ENCODE measurements around the gene GNAZ.
"Not testable (repeated sequence)": the region's sequence is repeated elsewhere in the genome, so short reads cannot be mapped to it uniquely, and the experiment has no call there.

Gene GNAZ

DNA sequence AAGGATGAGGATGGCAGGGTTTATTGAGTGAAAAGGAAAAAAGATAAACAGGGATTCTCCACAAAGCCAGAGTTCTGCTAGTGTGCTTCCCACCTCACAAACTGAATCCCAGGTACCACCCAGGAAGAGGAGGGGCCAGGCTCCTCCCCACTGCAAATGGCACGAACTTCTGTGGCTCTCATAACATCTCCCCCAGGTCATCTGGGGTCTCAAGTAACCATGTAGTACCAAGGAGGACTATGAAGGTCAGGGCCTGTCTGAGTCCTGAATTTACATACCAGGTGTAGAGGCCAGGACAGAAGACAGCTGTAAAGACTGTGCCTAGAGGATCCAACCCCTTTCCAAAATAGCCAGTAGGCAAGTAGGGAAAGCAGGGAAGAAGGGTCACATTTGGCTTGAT is 25.7 kb upstream of the GNAZ start:
- DNase-seq (ENCODE audit: low spot score), result no peak

DNA sequence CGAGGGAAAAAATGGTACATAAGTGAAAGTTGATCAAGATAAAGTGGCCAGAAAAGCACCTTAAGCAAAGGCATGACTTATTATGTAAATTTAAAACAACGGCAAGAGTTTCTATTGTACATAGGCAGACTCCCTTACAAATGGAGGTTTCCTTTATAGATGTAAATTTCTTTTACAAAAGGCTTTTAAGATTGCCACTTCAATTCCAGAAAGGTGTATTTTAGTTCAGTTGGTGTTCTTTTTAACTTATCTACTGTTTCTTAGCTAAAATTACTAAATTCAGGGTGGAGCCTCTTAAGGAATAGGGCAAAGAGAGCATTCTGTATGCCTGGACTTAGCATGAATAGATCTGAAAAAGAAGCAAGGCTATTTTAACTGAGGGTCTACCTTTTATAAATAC is 24.9 kb upstream of the GNAZ start:
- no peak for DNase-seq (ENCODE audit: low spot score)

DNA sequence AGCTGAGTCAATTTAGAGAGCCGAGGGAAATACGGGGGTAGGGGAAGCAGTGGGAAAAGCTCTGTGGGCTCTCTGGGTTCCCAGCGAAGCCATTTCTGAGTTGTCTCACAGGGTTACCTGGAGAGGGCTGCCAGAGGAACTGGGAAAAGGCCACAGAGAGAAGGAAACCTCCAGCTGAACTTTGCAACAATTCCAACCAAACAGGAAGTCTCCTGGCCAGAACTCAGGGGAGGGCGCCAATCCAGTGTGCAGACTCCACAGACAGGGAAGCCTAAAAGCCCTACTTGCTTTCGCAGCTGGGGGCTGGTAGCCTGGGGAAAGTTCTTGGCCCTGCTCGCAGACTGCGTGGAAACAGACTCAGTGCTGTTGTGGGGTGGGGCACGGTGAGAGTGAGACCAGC is 23.1 kb upstream of the GNAZ start:
- DNase-seq (ENCODE audit: low spot score), result no peak

DNA sequence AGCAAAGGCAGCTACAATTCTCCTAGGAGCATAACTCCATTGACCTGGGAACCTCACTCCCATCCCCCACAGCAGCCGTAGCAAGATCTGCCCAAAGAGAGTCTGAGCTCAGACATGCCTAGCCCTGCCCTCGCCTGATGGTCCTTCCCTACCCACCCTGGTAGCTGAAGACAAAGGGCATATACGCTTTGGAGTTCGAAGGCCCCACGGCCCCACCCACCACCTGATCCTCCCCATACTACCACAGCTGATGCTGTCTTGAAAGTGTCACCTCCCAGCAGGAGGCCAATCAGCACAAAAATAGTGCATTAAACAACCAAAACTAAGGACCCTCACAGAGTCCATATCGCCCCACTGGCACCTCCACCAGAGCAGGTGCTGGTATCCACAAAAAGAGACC is 22.6 kb upstream of the GNAZ start:
- DNase-seq (ENCODE audit: low spot score), result no peak

DNA sequence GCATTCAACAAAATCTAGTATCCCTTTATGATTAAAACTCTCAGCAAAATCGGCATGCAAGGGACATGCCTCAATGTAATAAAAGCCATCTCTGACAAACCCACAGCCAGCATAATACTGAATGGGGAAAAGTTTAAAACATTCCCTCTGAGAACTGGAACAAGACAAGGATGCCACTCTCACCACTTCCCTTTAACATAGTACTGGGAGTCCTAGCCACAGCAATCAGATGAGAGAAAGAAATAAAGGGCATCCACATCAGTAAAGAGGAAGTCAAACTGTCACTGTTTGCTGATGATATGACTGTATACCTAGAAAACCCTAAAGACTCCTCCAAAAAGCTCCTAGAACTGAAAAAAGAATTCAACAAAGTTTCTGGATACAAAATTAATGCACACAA is 19.8 kb upstream of the GNAZ start:
- DNase-seq (ENCODE audit: low spot score), result not testable (repeated sequence)

DNA sequence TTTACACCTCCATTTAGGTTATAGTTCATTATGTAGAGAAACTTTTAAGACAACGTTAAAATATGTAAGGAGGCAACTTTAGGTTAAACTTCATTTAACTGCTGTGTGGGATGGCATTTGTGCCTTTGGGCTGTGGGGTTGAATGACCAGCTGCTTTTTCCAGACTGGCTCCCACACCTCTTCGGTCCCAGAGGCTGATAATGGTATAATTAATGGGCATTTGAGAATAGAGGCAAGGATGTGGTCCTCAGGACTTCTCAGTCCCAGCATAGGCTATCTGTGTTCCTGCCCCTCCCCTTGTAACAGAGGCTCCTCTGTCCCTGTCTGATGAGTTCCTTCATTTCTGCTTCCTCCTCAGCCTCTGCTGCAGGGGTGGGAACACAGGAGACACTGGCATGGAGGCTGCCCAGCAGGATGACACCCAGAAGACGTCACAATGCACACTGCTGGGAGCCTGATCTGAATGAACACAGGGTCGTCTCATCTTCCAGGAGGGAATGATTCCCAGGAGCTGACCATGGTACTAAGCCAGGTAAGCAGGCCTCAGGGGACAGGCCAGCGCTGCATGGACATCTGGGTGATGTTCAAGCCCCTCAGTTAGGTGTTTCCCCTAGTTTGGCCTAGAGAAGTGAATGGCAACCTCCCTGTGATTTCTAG is 17.1 kb upstream of the GNAZ start:
- DNase-seq (ENCODE audit: low spot score), result no peak

DNA sequence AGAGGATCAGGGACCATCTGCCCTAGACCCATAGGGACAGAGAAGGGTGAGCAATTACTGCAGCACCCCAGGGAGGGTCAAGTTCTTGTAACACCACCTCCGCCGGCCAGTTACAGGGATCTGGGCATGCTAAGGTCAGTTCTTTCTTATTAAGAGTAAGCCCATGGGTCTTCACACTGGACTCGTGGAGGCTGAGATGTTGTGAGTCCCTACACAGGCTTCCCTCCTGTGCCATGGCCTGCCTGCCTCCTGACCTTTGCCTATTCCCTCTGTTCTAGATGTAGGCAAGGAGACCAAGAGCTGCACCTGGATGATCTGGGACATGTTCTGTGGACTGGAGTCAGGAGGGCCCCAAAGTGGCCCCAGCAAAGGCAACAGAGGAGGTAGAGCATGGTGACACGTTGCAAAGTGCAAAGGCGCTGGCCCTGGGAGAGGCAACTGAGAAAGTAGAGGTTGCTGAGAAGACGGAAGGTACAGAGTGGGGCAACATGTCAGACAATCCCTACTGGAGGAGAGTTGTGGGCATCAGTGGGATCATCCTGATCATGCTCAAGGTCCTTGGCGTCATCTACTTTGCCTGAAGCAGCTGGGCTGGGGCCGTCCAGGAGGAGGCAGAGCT is 16.3 kb upstream of the GNAZ start:
- DNase-seq (ENCODE audit: low spot score), result no peak

DNA sequence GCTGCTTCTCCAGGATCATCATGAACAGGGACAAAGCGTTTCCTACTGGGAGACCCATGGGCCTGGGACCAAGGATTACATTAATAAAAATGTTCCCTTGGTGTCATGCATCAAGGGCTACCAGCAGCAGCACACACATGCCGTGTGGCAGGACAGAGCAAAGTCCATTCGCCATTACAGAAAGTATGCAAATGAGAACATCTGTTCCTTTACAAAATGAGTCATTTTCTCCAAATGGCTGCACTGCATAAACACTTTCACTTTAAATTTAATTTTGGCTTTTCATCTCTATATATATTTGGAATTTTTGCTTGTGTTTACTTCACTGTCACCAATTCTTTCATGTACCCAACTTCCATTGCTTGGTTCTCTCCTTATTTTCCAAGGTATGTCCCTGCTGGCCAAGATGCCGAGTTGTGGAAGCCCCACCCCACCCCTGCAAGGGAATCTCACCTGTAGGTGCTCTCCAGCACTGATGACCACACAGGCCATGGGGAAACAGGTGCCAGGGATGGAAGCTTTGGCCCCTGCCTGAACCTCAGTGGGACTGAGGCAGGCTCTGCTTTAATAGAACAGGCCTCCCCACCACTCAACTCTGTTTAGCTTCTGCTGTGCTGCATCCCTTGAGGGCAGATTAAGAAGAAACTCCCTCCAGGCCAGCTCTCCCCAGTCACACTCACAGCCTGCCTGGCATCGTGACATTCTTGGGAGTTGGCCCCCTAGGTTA is 15.6 kb upstream of the GNAZ start:
- no peak for DNase-seq (ENCODE audit: low spot score)

DNA sequence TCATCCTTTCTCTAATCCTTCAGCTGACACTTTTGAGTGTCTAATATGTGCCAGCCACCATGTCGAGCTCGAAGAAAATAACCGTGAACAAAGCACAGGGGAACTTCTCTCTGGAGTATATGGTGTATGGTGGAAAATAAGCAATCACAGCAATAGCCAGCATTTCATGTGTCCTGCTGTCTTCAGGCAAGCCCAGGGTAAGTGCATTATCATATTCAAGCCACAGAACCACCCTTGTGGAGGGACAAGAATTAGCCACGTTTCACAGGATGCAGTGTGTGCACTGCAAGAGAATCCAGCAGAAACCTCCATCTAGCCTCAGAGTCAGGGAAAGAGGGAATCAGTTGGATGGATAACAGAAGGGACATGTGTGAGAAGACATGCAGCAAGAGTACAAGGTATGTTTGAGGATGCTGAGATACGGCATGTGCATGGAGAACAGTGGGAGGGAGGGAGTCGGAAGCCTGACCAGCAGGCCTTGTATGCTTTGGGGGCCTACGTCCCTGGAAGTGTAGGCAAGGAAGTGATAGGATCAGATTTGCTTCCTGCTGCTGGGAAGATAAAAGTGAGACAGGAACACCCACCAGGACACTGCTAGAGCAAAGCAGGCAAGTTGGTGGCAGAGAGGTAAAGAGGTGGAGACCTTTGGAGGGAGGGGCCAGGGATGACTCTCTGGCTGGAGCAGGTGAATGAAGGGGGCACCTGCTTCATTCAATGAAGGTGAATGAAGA is 14.7 kb upstream of the GNAZ start:
- no peak for DNase-seq (ENCODE audit: low spot score)

DNA sequence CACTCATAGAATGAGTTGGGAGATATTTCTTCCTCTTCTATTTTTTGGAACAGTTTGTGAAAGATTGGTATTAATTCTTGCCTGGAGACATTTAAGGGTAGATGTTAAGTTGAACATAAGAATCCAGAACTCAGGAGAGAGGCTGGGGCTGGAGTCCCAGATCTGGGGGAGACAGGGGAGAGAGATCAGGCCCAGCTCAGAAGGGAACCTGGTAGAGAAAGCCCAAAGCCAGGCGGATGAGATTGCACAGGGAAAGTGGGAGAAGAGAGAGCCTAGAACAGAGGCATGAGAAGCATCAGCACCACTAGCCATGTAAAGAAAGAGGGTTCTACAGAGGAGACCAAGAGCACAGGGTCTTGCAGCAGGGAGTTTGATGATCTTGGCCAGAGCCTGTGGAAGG is 13.0 kb upstream of the GNAZ start:
- DNase-seq (ENCODE audit: low spot score), result no peak

DNA sequence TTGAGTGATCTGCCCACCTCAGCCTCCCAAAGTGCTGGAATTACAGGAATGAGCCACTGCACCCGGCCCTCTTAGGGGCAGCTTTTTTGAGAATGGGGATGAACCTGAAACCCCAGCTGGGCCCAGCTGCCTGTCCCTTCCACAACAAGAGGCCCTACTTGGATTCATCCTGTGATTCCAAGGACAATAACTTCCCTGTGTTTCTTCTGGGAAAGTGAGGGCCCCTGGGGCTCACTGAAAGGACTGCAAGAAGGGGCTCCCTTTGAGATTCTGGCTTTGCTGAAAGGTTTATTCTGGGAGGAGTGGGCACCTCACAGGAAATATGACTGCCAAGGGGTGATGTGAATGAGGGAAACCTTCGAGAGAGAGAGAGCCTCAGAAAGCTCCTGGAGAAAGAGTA is 12.3 kb upstream of the GNAZ start:
- no peak for DNase-seq (ENCODE audit: low spot score)

DNA sequence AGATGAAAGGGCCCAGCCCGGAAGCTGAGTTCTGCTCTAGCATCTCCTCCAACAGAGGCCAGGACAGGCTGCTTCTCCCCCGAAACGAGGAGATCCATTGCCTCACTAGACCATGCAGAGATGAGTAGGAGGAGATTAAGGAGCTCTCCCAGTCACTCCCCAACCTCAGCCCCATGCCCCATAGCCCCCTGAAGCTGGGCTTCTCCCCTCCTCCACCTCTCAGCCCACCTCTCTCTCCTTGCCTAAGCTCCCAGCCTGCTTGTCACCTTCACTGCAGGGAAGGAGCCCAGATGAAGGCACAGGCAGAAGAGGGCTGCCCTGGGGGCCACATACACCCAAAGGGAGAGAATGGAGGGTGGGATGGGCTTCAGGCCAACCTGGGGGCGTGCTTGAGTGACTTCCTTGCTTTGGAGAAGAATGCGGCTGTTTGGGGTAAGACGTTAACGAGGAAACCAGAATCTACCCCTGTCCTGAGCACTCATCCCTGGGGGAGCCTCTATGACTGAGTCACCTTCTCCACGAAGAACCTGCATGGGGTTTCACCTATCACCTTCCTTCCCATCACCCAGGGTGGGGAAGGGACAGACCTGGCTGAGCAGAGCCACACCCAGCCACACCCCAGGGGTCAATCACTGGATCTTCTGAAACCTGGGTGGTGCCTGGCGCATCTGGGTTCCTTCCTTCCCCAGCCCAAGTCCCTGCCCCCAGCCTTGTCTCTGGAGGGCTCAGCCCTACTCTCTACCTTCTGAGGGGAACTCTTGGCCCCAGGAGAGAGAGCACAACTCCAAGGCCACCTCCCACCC is 11.6 kb upstream of the GNAZ start:
- no peak for DNase-seq (ENCODE audit: low spot score)

DNA sequence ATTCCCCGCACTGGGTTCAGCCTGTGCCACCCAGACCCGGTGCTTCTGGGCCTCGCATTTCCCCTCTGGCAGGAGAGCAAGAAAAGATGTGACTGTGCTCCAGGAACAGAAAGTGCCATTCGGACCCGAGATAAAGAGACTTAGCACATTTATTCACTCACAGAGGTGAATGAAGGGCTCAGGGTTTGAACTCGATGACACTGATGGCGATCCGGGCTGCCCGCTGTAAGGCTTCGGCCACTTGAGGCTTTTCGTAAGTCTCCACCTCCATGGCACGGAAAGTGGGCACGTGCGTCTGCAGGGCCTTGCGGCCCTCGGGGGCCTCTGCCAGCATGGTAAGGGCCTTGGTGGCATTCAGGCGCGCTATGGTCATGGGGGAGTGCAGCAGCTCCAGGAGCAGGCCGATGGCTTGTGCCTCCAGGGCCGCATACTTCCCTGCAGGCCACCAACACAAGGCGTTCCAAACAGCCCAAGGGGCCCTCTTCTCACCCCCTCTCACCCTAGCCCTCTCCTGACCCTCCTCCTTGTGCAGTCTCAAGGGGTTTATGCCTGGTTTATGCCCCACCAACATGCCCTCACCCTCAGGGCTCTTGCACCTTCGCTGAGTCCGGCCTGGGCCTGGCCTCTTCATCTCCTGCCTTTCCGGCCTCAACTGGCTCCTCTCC is 10.9 kb upstream of the GNAZ start:
- no peak for DNase-seq (ENCODE audit: low spot score)

DNA sequence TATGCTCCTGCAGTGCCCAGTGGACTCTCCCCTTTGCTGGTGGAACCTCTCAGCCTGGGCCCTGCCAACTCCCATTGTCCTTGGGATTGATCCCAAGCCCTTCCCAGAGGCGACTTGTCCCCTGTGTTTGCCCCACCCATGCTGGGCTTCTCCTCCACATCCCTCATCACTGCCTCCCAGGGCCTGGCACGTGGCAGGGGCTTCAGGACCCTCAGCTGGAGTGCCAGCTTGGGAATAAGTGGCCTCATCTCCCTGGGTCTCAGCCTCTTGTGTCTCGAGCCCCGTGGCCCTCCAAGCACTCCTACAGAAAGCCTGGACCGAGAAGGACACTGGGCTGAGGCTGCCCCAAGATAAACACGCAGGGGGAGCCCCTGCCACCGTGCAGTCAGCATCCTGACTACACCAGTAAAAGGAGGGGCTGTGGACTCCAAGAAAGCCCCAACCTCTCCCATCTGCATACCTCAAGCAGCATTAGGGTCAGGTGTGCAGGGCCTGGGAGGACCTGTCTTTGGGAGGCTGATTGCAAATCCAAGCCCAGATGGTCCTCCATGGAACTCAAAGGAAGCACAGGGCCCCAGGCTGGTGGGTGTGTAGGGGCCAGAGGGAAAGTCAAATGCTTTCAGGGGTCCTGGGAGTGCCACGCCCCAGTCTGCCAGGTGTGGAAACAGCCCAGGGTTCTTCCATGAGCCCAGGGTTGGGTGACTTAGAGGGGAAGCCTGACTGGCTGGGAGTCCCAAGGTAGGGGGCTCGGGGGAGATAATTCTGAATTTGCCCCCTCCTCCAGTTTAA is 9.5 kb upstream of the GNAZ start:
- no peak for DNase-seq (ENCODE audit: low spot score)

DNA sequence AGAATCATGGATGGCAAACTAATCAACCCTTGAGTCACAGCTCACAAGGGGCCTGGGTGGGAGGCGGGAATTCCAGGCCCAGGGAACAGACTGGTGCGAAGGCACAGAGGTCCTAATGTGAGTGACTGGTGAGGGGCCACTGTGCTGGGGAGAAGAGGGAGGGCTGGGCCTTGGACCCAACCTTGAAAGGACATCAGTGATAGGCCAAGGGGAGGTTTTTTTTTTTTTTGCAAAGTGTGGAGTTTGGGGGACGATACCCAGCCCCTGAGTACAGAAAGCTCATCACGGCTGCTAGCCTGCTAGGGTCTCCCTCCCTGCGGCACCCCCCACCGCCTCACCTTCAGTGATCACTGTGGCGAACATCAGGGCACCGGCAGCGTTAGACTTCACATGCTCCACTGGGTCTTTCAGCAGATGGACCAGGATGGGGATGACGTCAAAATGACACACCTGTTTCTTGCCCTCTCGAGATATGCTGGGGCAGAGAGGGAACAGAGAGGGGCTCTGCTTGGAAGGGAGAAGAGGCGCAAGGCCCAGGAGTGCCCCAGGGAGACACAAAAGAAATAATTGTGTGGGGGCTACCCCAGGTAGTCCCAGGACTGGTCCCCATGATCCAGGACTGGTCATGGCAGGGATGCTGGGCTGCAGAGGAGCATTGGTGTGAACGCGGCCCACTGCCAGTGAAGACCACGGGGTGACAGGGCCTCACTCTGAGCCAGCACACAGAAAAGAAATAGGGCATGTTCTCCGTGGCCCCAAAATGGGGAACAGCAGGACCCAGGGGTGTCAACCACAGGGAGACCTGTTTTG is 8.6 kb upstream of the GNAZ start:
- no peak for DNase-seq (ENCODE audit: low spot score)

DNA sequence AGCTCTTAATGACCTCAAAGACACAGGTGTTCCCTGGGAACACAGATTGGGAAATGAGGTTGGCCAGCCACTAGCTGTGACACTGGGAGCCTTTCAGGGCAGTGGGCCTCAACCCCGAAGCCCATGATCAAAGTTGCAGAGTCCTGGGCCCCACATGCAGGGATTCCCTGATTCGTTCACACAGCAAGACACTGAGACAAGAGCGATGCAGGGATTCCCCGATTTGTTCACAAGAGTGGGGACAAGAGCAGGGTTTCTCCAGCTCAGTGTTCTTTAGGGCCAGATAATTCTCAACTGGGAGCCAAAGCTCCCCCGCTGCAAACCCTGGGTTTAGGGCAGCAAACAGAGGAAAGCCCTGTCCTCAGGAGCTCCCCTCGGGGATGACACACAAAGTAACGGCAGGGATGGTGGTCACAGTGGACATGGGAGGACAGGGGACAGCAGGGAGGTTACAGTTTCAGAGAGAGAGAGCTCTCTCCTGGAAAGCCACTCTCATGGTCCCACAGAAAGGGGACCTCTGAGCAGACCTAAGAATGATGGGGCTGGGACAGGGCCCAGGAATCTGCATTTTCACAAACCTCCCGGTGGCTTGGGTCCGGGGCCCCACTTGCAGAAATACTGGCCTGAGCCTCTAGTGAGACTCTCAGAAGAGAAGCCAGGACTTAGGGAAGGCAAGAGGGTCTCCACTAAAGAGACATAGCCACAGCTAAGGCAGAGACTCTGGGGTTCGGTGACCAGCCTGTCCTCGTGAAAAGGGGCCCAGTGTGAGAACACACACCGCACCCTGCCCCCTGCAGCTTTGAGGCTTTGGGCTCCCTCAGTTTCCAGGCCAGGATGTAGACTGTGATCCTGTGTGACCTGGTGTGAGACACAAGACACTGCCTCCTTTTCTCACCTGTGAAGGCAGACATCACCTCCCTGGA is 7.4 kb upstream of the GNAZ start:
- no peak for DNase-seq (ENCODE audit: low spot score)

DNA sequence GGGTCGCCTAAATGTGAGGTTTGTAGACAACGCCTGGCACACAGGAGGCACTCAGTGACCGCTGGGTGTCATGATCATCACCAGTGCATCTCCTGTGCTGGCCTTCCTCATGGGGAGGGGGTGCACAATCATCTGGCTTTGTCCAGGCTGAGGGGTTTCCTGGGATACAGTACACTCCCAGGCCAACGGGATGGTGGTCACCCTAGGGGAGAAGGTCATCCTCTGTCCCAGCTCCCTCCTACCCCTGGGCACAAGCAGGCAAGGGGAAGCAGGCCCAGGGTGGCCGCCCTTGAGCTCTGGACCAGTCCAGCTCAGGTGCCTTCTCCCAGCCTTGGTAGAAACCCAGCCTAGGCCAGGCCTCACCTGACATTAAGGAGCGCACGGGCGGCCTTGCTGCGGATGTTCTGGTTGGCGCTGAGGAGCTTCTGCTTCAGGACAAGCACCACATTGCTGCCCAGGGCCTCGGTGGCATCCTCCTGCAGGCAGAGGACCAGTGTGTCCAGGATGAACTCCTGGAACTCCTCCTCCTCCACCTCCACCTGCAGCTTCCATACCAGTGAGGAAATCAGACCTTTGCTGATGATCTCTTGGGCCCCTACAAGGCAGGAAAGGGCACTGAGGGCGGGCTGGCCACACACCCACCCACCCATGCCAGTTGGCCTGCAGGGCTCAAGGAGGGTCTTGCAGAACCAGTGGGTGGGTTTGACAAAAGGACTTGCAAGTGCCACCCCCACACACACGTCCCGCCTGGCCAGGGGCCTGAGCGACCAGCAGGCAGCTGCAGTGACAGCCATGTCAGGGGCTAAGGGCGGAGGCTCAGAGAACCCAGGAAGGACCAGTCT is 6.6 kb upstream of the GNAZ start:
- DNase-seq (ENCODE audit: low spot score), result no peak

Data from AG08395 (cell line).